ENCODE measurements around the gene JPT2.

Gene JPT2

DNA sequence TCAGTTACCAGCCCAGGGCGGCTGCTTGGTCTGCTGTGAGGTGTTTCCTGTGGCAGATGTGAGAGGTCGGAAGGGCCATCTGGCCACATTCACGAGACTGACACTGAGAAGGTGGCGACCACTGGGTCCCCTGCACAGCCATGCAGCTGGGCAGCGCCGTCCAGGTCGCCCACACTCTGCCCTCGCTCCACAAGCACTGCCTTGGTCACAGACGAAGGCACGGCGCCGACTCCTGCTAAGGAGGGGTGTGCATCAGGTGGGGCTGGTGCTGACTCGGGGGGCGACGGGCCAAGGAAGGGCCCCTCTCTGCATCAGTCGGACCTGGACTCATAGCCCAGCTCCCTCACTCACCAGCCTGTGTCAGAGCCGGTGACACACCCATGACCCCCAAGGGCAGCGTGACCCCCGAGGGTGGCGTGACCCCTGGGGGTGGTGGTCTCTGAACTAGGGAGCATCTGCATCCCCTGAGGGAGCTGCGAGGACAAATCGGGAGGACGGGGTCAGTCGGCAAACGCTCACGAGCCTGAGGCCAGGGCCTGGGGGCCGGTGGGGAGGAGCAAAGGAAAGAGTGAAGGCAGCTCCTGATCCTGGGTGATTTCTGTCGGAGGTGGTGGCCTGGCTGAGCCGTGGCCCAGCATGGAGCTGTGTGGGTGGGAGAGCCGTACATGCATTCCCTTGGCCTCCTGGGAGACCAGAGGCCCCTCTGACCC lies 62.9 kb downstream of the JPT2 start:
- DNase-seq: no peak

DNA sequence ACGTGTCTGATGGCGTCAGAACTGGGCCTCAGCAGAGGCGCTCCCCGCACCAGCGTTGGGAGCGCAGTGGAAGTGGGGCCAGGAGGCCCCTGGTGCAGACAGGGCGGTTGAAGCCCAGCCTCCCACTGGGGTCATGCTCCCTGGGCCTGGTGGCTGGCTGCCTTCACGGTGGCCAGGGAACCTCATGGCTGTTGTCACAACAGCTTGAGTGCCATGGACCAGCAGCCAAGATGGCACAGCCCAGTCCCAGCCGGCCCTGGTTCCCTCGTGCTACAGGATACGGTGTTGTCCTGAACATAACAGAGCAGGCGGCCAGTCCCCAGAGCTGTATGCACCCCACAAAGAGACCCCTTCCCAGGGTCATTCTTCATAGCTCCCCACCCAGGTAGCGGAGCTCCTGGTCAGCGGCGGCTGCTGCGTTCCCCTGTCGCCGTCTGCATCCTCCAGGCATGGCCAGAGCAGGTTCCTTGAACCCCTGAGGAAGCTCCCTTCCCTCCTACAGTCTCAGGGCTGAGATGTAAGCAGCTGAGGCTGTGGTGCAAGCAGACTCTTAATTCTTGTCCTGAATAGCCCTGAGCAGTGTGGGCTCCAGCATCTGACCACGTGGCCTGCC lies 63.6 kb downstream of the JPT2 start:
- no peak for DNase-seq

DNA sequence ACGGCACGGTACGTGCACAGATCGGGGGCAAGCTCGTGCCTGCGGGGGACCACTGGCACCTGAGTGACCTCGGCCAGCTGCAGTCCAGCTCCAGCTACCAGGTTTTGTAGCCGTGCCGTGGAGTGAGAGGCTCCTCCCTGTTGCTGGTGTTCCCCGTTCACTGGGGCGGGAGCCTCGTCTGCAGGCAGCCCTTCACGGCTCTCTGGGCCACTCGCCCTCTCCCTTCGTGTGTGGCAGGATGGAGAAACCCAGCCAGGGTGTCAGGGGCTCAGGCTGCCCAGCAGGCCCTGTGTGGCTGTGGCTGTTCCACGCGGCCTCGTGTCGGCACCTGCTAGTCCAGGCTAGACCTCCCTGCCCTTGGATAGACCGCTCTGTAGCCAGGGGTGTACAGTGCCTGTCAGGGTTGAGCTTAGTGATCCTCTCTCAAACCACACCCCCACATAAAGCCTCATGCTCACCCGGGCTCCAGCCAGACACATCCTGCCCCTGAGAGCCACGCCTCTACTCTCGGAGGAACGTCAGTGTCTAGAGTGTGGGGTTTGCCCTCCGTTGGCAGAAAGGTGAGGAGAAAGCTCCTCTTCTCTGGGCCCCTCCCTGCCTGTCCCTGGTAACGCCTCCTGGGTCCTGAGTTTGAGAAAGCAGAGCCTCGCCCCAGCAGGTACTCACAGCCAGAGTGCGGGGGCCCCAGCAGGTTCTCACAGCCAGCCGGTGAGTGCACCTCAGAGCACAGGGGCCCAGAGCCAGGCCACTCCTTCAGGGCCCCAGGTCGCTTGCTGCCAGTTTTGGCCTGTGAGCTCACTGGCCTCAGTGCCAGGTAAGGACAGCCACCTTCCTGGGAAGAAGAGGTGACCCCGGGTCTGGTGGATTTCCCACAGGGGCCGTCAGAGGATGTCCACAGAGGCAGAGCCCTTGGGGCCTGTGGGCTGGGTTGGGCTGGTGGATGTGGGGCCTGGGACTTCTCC lies 65.6 kb downstream of the JPT2 start:
- no peak for DNase-seq

DNA sequence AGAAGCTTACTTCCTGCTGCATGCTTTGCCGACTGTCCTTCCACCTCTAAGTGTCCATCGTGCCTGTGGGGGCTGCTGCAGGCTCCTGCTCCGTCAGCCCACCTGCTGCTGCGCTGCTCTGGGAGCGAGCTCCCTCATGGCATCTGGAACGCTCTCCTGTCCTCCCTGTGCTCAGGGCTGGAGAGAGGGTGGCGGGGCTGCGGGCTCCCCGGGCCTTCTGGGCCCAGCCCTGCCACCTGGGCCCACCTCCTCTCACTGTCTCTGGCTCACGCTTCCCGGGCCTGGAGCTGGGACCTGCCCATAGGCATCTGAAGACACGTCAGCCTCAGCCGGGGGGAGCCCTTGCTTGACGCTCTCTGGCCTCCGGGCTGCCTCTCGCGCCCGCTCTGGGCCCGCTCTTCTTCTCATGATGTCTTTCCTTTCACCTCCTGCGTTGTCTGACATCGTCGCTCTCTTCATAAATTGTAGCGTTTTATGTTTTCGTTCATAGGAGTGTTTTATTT lies 66.3 kb downstream of the JPT2 start:
- no peak for DNase-seq

DNA sequence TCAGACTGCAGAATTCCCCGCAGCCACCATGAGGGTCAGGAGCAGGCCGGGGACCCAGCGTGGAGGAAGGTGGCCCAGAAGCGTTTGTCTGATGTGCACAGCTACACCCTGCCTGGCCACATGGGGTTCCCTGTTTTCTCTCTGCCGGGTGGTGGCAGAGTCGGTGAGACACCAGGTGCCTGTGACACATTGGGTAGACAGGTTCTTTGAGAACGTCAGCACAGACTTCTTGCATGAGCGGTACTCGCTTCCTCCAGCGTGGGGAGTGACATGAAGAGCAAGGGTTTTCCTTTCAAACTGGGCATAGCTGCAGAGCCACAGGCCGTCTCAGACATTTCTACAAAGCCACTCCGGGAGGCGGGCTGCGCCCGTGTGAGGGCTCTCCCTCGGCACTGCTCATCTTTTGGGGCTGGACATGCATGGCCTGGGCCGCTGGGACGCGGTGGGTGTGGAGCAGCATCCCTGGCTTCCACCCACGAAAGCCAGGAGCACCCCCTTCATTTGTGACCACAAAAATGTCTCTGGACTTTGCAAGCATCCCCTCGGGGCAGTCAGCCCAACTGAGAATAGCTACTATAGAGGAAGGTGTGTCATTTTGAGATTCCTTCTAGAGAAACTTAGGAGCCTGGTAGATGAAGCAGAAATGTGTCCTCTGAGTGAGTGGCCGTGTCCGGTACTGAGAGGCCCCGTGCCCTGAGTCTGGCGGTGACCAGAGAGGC lies 67.3 kb downstream of the JPT2 start:
- DNase-seq: no peak

DNA sequence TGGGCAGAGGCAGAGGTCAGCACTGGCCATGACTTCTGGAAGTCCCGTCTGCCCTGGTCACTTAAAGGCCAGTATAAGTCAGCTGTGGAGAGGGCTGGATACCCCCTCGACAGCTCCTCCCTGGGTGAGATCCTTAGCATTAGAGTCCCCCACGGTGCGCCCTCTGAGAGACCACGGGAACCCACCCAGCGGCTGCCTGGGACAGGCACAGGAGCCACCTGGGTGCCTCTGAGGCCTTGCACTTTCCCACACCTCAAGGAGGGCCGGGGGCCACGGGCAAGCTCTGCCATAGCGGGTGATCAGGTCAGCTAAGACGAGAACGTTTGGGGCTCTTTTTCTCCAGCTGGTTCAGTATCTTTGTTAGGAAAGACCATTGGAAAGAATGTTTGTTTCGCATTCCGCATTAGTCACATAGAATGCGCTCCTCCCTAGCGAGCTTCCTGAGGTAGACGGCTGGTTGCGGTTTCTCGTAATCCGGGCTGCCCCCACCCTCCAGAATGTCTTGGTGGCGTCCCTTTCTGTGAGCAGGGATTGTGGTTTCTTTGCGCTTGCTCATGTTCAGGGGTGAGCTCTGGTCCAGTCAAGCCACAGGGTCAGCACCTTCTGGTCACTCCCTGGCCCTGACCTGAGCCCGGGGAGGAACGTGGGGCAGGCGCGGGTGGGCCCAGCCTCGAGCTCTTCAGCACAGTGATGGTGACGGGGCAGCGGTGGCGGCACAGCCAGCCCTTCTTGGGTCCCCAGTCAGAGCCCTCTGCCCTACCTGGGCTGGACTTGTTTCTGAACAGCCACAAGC lies 68.0 kb downstream of the JPT2 start:
- no peak for DNase-seq

DNA sequence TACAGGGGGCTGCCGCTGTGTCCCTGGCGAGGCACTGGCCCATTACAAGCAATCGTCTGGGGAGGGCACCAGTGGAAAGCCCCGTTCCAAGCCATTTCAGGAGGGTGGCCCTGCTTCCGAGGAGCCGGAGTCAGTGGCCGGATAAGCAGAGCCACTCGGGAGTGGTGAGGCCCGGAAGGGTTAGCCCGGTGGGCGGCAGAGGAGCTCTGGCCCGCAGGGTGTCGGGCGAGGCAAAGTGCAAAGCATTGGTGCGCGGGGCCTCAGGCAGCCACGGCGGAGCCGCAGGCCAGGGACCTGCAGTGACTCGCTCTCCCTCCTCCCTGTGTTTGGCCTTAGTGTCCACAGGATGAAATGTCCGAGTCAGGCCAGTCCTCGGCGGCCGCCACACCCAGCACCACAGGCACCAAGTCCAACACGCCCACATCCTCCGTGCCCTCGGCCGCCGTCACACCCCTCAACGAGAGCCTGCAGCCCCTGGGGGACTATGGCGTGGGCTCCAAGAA lies 68.7 kb downstream of the JPT2 start:
- no peak for DNase-seq

DNA sequence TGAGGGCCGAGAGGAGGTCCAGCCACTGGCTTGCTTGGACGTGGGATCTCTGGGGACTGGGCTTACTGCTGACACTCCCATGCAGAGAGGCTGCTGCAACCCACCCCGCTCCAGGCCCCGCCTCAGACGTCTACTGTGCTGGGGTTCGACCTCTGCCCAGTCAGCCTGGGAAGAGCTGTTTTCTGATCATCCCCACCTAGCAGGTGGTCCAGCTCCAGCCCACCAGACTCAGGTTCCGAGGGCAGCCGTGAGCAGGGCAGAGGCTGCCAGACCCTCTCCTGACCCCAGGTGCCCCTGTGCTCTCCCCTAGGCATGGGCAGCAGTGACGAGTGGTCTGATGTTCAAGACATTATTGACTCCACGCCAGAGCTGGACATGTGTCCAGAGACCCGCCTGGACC lies 69.9 kb downstream of the JPT2 start:
- DNase-seq: no peak

DNA sequence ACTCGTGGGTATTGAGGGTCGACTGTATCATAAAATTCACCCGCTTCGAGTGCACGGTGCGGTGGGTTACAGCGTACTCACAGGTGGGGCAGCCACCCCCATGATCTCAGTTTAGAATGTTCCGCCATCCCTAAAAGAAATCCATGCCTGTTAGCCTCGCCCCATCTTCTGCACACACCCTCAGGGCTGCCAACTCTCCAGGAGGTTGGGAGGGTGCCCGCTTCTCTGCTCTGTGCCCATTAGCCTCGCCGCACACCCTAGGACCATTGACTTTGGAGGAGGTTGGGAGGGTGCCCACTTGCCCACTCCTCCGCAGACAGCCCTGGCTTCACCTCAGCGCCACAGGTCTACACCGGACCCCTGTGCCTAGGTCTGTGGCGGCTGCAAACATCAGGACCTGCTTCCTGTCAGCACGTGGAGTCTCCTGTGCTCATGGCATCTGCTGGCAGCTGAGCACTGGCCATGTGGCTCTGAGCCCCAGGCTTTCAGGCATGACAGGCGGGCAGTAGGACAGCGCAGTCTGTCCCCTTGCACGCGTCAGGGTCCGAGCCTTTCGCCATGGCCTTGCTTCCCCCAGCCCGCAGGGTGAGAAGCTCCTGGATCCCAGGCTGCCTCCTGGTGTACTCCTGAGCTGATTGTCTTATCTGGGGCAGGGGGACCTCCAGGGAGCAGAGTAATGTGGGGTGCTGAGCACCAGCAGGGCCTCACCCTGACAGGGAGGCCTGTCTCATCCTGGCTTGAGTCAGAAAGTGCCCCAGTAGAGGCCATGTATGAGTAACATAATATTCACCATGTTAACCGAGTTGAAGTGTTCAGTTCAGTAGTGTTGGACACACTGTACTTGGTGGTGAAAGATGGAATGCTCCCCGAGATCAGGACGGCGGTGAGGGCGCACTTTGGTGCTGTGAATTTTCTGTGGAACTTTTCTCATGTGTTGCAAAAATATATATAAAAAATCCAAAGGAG lies 71.4 kb downstream of the JPT2 start:
- DNase-seq: no peak
